HG03196 (cell line): ENCODE data around the gene THAP12.

Experiments used
- ATAC-seq: cut with Tn5 transposase; IDR thresholded peaks from one replicate; pipeline ENCODE4 v1.9.1; 2021; ENCODE audit not compliant: unreplicated experiment

THAP12 gene

GRCh38 chr11:76307978-76308747, 72.8 kb downstream of the THAP12 start:
- no peak for ATAC-seq

- no peak for ATAC-seq
These were observed 73.5 kb downstream of the THAP12 start for GRCh38 chr11:76307396-76307795.

- ATAC-seq = no peak
These were observed 77.5 kb downstream of the THAP12 start for GRCh38 chr11:76303399-76303798.

GRCh38 chr11:76302996-76303395, 77.9 kb downstream of the THAP12 start:
- no peak for ATAC-seq
